Endothelial cell of umbilical vein (primary cell): ENCODE measurements around the gene AP1M1. TPM values are rescaled to one million over a fixed set of nuclear protein-coding genes. Genes with fewer than 3 reads are reported as not detected.

Source experiments
- BruUV-seq: library from RNA; stranded (reverse); fragments of 400-500 nt; replicated peaks from 2 replicates; lab custom pipeline; 2021; lab: Mats Ljungman, UMichigan
- CTCF ChIA-PET: fragments of 300-600, 350-600 bp; sonication (Branson Sonifier 250); formaldehyde crosslinking; loops from one replicate; lab custom pipeline; 2021; ENCODE audit warnings: antibody characterized with exemption, inconsistent platforms; lab: Charles Lee
- POLR2A ChIA-PET: fragments of 300-600, 350-600 bp; sonication (Branson Sonifier 250); formaldehyde crosslinking; loops from one replicate; lab custom pipeline; 2021; ENCODE audit warnings: antibody characterized with exemption, inconsistent platforms; lab: Charles Lee
- DNase-seq: peaks from one replicate; pipeline ENCODE4 v3.0.0-alpha.2; 2011; ENCODE audit warnings: low read depth, low spot score
- FAIRE-seq: peaks from 2 replicates; lab custom pipeline; 2011; peaks lifted over from hg19 to GRCh38; lab: Jason Lieb, UNC
- H2AFZ ChIP-seq: 2 replicates; pipeline ENCODE4 v1.6.0; 2012; ENCODE audit warnings: low read depth, low read length, control low read depth, inconsistent platforms
- H3K27ac ChIP-seq: 2 replicates; pipeline ENCODE4 v1.5.1; 2011; ENCODE audit warnings: low read depth, mild to moderate bottlenecking, control low read depth, low read length, moderate library complexity; ENCODE audit not compliant: insufficient read depth
- H3K27me3 ChIP-seq, 2 experiments: 2 replicates each; pipeline versions ENCODE4 v1.6.0 to v1.6.1; 2011; ENCODE audit warnings: low read length in 2 of 2, mixed read lengths in 1 of 2; ENCODE audit not compliant: control insufficient read depth in 2 of 2, insufficient read depth in 2 of 2
- H3K36me3 ChIP-seq, 2 experiments: 2 replicates in 1 of 2; 3 replicates in 1 of 2; pipeline ENCODE4 v1.5.1; 2011; ENCODE audit warnings: low read length in 2 of 2, mild to moderate bottlenecking in 1 of 2, moderate library complexity in 1 of 2; ENCODE audit not compliant: control insufficient read depth in 2 of 2, insufficient read depth in 2 of 2; ENCODE audit errors: extremely low read depth in 1 of 2
- H3K4me1 ChIP-seq: 3 replicates; pipeline ENCODE4 v1.5.1; 2011; ENCODE audit warnings: mild to moderate bottlenecking, low read length; ENCODE audit not compliant: control insufficient read depth, insufficient read depth; ENCODE audit errors: extremely low read depth
- H3K4me2 ChIP-seq: 2 replicates; pipeline ENCODE4 v1.6.1; 2011; ENCODE audit warnings: low read length, control low read depth, mixed read lengths; ENCODE audit not compliant: insufficient read depth
- H3K4me3 ChIP-seq, 3 experiments: fragments of 200-600 bp in 1 of 3; sonication (generic), shearing (Covaris generic) in 1 of 3; replicated peaks in 1 of 3; 2 replicates each; pipeline ENCODE4 v1.5.1; 2011 to 2016; ENCODE audit warnings: control low read depth in 3 of 3, low read length in 3 of 3, mild to moderate bottlenecking in 2 of 3, inconsistent platforms in 1 of 3, low read depth in 1 of 3, moderate library complexity in 1 of 3; ENCODE audit not compliant: insufficient read depth in 1 of 3
- H3K79me2 ChIP-seq: 2 replicates; pipeline ENCODE4 v1.6.0; 2012; ENCODE audit warnings: low read length, inconsistent platforms; ENCODE audit not compliant: control insufficient read depth, insufficient read depth
- H3K9ac ChIP-seq: replicated peaks from 2 replicates; pipeline ENCODE3; 2011; ENCODE audit warnings: low read length, control low read depth; ENCODE audit not compliant: insufficient read depth; ENCODE audit errors: extremely low read depth
- H3K9me1 ChIP-seq: replicated peaks from 3 replicates; pipeline ENCODE4 v1.6.0; 2011; ENCODE audit warnings: mild to moderate bottlenecking, low read length; ENCODE audit not compliant: control insufficient read depth, insufficient read depth; ENCODE audit errors: extremely low read depth
- H3K9me3 ChIP-seq: replicated peaks from 2 replicates; pipeline ENCODE4 v1.5.1; 2012; ENCODE audit warnings: low read length, inconsistent platforms; ENCODE audit not compliant: control insufficient read depth, insufficient read depth
- H4K20me1 ChIP-seq: replicated peaks from 2 replicates; pipeline ENCODE3; 2011; ENCODE audit warnings: mild to moderate bottlenecking, low read length; ENCODE audit not compliant: control insufficient read depth, insufficient read depth; ENCODE audit errors: extremely low read depth
- EZH2 ChIP-seq: IDR thresholded peaks from 2 replicates; pipeline ENCODE4 v1.6.1; 2012; ENCODE audit warnings: borderline replicate concordance, low read depth, mild to moderate bottlenecking, moderate library complexity, low read length, inconsistent platforms; ENCODE audit not compliant: severe bottlenecking
- FOS ChIP-seq: IDR thresholded peaks from 2 replicates; pipeline ENCODE4 v1.6.1; 2011; ENCODE audit warnings: mild to moderate bottlenecking, low read length, moderate library complexity, borderline replicate concordance; ENCODE audit not compliant: insufficient read depth
- GATA2 ChIP-seq: IDR thresholded peaks from 2 replicates; pipeline ENCODE4 v1.7.0; 2011; ENCODE audit warnings: low read depth, mild to moderate bottlenecking, moderate library complexity, mixed read lengths, low read length; ENCODE audit not compliant: insufficient read length, insufficient read depth
- JUN ChIP-seq: IDR thresholded peaks from 2 replicates; pipeline ENCODE4 v1.6.1; 2011; ENCODE audit warnings: borderline replicate concordance, low read depth; ENCODE audit not compliant: insufficient read length, insufficient read depth
- MYC ChIP-seq: IDR thresholded peaks from one replicate; pipeline ENCODE4 v1.6.1; 2011; ENCODE audit warnings: mild to moderate bottlenecking, low read depth, low read length
- POLR2A ChIP-seq: IDR thresholded peaks from 2 replicates; pipeline ENCODE4 v1.6.1; 2012; ENCODE audit warnings: low read depth, mild to moderate bottlenecking, control low read depth, low read length
- POLR2AphosphoS5 ChIP-seq: IDR thresholded peaks from 2 replicates; pipeline ENCODE4 v1.6.1; 2012; ENCODE audit warnings: low read depth, mild to moderate bottlenecking, control low read depth, low read length, moderate library complexity; ENCODE audit not compliant: insufficient read depth
- dilution Hi-C: fragments of 300-500 bp; cut with MboI; formaldehyde crosslinking; loops from one replicate; pipeline ENCODE4 v1.15.0; 2019; ENCODE audit warnings: low sequenced_read_pairs; ENCODE audit not compliant: extremely low pct_ligation_motif_present
- intact Hi-C: fragments of 100-400 bp; cut with micrococcal nuclease; formaldehyde crosslinking; loops from one replicate; pipeline ENCODE4 v1.10.0; 2022
- polyA plus RNA-seq, 4 experiments: library from polyadenylated mRNA; depleted of rRNA in 3 of 4; stranded (reverse) in 3 of 4; unstranded in 1 of 4; fragments of >200 nt; gene quantifications; 2 replicates each; pipeline versions ENCODE4 v1.2.1 to v1.2.3, GENCODE V29; 2011 to 2012; ENCODE audit warnings: missing spikeins in 1 of 4
- total RNA-seq: library from RNA; stranded (reverse); gene quantifications from 2 replicates; pipeline ENCODE4 v1.2.3, GENCODE V29; 2021
- TF ChIP-seq, protein P1 (sequence below): IDR thresholded peaks from 2 replicates; pipeline ENCODE4 v1.6.1; 2011; ENCODE audit not compliant: insufficient read depth, insufficient read length

AP1M1 gene
- total and polyA plus RNA-seq, 2 donors (not counting 3 experiments of a cell fraction or from before 2014, with no cell fraction given), result 99.3 to 129 TPM

DNA sequence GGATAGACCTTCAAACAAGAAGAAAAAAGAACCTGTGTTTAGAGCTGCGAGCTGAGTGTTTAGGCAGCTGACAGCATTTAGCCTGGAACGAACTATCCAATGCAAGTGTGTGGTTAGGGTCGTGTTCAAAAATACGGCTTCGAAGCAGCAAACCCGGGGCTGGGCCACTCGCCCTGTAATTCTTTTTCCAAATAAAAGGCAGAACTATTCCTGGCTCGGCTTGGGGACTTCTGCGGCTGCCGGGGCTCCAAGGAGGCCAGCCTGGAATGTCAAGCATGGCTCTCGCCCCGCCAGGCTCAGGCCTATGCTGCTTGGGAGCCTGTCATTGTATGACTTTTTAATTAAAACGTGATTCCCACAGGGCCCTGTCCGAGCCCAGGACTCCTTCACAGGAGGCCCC lies 75.2 kb downstream of the AP1M1 start:
- DNase-seq, result no peak
- no TSS peak for BruUV-seq

DNA sequence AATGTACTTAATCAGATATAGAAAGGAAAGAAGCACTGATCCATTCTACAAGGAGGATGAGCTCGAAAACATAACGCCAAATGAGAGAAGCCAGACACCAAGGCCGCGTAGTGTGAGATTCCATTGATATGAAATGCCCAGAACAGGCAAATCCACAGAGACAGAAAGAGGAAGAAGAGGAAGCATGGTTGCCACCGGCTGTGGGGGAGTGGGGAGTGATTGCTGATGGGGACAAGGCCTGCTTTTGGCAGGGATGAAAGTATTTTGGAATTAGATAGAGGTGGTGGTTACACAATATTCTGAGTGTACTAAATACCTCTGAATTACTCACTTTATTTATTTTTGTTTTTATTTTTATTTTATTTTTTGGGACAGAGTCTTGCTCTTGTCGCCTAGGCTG lies 76.7 kb downstream of the AP1M1 start:
- Histone ChIP-seq H3K4me3 (no peak overlapping the region), H3K9me1 (no peaks in the 10 kb centered on the region), H3K36me3 (no peaks in the 10 kb centered on the region), H3K79me2 (no peaks in the 10 kb centered on the region), H3K9ac (no peak overlapping the region), H2AFZ (no peak overlapping the region), H3K27ac (no peak overlapping the region), H3K4me1 (peaks cover 5% of the 10 kb centered on the region), H3K27me3 (no peaks in the 10 kb centered on the region), H3K4me2 (no peak overlapping the region), H3K9me3 (no peaks in the 10 kb centered on the region), H4K20me1 (no peaks in the 10 kb centered on the region)
- FAIRE-seq (no peak), DNase-seq (no peak)
- intact Hi-C loops, result no loop called here
- BruUV-seq, result no TSS peak
- ChIA-PET POLR2A (interaction anchor here (0.6 kb wide), 1 partner anchor 10 kb away, joined by 5 read pairs; no protein-coding TSS in a partner anchor), CTCF (interaction anchor here (0.5 kb wide), 1 partner anchor 12 kb away, joined by 4 read pairs; no protein-coding TSS in a partner anchor)
- dilution Hi-C loops, result no loop called here
- TF ChIP-seq MYC (no peak), POLR2AphosphoS5 (no peak)

More for the DNA sequence above, 75.2 kb downstream of the AP1M1 start:
- Histone ChIP-seq H3K27ac (no peak overlapping the region), H3K4me1 (no peaks in the 10 kb centered on the region), H4K20me1 (no peaks in the 10 kb centered on the region), H3K27me3 (no peaks in the 10 kb centered on the region), H3K9me1 (no peaks in the 10 kb centered on the region), H3K9me3 (no peaks in the 10 kb centered on the region), H3K36me3 (no peaks in the 10 kb centered on the region), H3K4me3 (no peak overlapping the region), H3K4me2 (no peak overlapping the region), H3K9ac (no peak overlapping the region), H2AFZ (no peak overlapping the region), H3K79me2 (no peaks in the 10 kb centered on the region)
- POLR2A ChIA-PET, result interaction anchor here (0.5 kb wide), 1 partner anchor 28 kb away, joined by 3 read pairs; no protein-coding TSS in a partner anchor
- FAIRE-seq, result no peak
- intact Hi-C loops (no loop called here), dilution Hi-C loops (no loop called here)
- TF ChIP-seq POLR2A, result no peak
- no peak for TF ChIP-seq MYC
- no peak for TF ChIP-seq FOS
- no peak for TF ChIP-seq EZH2
- TF ChIP-seq GATA2, result no peak
- TF ChIP-seq, protein P1, sequence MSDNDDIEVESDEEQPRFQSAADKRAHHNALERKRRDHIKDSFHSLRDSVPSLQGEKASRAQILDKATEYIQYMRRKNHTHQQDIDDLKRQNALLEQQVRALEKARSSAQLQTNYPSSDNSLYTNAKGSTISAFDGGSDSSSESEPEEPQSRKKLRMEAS, result no peak
- no peak for TF ChIP-seq JUN
- CTCF ChIA-PET, result no interaction called here
